ENCODE data around the gene IL22RA2. TPM values are rescaled to one million over a fixed set of nuclear protein-coding genes. Genes with fewer than 3 reads are reported as not detected.
A peak's percentile ranks its signal among the peaks of the same experiment; 100 is the strongest.

IL22RA2 gene
- total and polyA plus RNA-seq, 9 of the 15 experiments (the other 6 are each of a cell fraction or from before 2014, with no cell fraction given): 0.03 TPM; not detected in 8

GRCh38 chr6:137218917-137219663 is 45.6 kb upstream of the IL22RA2 start, which contains the start of gene IFNGR1 (continued):
- TF ChIP-seq PATZ1 (CRISPR knock-in tag; IDR thresholded peaks at IDR 0.05; ENCODE audit: borderline replicate concordance) (no peak), SMARCC2 (IDR thresholded peaks at IDR 0.05; ENCODE audit: low read depth) (no peak), SUPT5H (IDR thresholded peaks at IDR 0.05) (peak; percentile 87), ZBTB9 (CRISPR knock-in tag; IDR thresholded peaks at IDR 0.05) (no peak), TGIF2 (CRISPR knock-in tag; IDR thresholded peaks at IDR 0.05) (no peak), EGR1 (conservative IDR thresholded peaks at IDR 0.05) (peak; percentile 89), RBM34 (IDR thresholded peaks at IDR 0.05; ENCODE audit: borderline replicate concordance, insufficient read depth, low read length) (no peak), BRD9 (IDR thresholded peaks at IDR 0.05; ENCODE audit: low read depth, partially characterized antibody) (no peak), ZFX (CRISPR knock-in tag; IDR thresholded peaks at IDR 0.05) (peak; percentile 81), RAD21 (CRISPR knock-in tag; conservative IDR thresholded peaks at IDR 0.05 in 1 of 2, IDR thresholded peaks at IDR 0.05 in 1 of 2) (no peak), NKRF (IDR thresholded peaks at IDR 0.05; ENCODE audit: borderline replicate concordance) (0 out of 2 replicates have a peak, but pooled peaks have one; percentile 16), HDAC3 (IDR thresholded peaks at IDR 0.05; ENCODE audit: borderline replicate concordance, partially characterized antibody) (no peak), CUX1 (CRISPR knock-in tag; IDR thresholded peaks at IDR 0.05) (no peak), HDGF (IDR thresholded peaks at IDR 0.05) (no peak), KDM5B (IDR thresholded peaks at IDR 0.05; ENCODE audit: insufficient replicate concordance, low read depth, low read length) (peak; percentile 82), ZNF431 (CRISPR knock-in tag; IDR thresholded peaks at IDR 0.05) (0 out of 2 replicates have a peak, but pooled peaks have one; percentile 5)

All from K562 (cell line).